ENCODE measurements around the gene N4BP2. TPM values are rescaled to one million over a fixed set of nuclear protein-coding genes. Genes with fewer than 3 reads are reported as not detected.
"Not testable (repeated sequence)": the region's sequence is repeated elsewhere in the genome, so short reads cannot be mapped to it uniquely, and the experiment has no call there.

Gene N4BP2
- total RNA-seq, 1 experiment from 2014 or later = 5.3 TPM

DNA sequence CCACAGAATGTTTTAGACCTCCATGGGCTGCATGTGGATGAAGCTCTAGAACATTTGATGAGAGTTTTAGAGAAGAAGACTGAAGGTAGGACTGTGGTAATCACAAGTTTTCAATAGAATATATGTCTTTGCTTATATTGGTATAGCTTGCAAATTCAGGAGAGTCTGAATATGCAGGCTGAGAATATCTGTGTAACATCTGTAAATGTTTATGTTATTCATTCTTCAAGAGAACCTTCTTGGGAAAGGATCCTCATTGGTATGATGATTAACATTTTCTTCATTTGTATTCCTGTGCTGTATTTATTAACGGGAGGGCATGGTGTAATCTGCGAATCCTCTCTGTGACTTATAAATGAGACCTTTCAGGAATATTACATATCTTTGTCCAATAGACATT lies 88.1 kb downstream of the N4BP2 start:
- no peaks in the 10 kb centered on the region for H3K4me1 Mint-ChIP-seq (ENCODE audit: low read depth, unreplicated experiment)
- no peak overlapping the region for H3K27ac Mint-ChIP-seq (ENCODE audit: unreplicated experiment)
- H3K4me3 Mint-ChIP-seq (ENCODE audit: low read depth, unreplicated experiment) = no peak overlapping the region
- BruUV-seq (replicated peaks) = no TSS peak
- no peaks in the 10 kb centered on the region for H3K9me3 Mint-ChIP-seq (ENCODE audit: low read depth, unreplicated experiment)
- TF ChIP-seq, protein P1, sequence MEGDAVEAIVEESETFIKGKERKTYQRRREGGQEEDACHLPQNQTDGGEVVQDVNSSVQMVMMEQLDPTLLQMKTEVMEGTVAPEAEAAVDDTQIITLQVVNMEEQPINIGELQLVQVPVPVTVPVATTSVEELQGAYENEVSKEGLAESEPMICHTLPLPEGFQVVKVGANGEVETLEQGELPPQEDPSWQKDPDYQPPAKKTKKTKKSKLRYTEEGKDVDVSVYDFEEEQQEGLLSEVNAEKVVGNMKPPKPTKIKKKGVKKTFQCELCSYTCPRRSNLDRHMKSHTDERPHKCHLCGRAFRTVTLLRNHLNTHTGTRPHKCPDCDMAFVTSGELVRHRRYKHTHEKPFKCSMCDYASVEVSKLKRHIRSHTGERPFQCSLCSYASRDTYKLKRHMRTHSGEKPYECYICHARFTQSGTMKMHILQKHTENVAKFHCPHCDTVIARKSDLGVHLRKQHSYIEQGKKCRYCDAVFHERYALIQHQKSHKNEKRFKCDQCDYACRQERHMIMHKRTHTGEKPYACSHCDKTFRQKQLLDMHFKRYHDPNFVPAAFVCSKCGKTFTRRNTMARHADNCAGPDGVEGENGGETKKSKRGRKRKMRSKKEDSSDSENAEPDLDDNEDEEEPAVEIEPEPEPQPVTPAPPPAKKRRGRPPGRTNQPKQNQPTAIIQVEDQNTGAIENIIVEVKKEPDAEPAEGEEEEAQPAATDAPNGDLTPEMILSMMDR (IDR thresholded peaks at IDR 0.05; ENCODE audit: unreplicated experiment) = no peak
- CTCF ChIA-PET = no interaction called here
- no peaks in the 10 kb centered on the region for H3K27me3 Mint-ChIP-seq (ENCODE audit: unreplicated experiment)
- peaks cover 5% of the 10 kb centered on the region for H3K36me3 Mint-ChIP-seq (ENCODE audit: insufficient read depth, unreplicated experiment)
- intact Hi-C loops (cut with micrococcal nuclease; ENCODE audit: unreplicated experiment) = no loop called here
- no peak for DNase-seq

DNA sequence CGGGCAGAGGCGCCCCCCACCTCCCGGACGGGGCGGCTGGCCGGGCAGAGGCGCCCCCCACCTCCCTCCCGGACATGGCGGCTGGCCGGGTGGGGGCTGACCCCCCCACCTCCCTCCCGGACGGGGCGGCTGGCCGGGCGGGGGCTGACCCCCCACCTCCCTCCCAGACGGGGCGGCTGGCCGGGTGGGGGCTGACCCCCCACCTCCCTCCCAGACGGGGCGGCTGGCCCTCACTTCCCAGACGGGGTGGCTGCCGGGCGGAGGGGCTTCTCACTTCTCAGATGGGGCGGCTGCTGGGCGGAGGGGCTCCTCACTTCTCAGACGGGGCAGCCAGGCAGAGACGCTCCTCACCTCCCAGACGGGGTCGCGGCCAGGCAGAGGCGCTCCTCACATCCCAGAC lies 90.8 kb downstream of the N4BP2 start:
- H3K9me3 Mint-ChIP-seq (ENCODE audit: low read depth, unreplicated experiment); intact Hi-C loops (cut with micrococcal nuclease; ENCODE audit: unreplicated experiment); H3K36me3 Mint-ChIP-seq (ENCODE audit: insufficient read depth, unreplicated experiment); H3K27me3 Mint-ChIP-seq (ENCODE audit: unreplicated experiment); BruUV-seq (replicated peaks); H3K4me3 Mint-ChIP-seq (ENCODE audit: low read depth, unreplicated experiment); CTCF ChIA-PET; H3K4me1 Mint-ChIP-seq (ENCODE audit: low read depth, unreplicated experiment); DNase-seq; H3K27ac Mint-ChIP-seq (ENCODE audit: unreplicated experiment): not testable (repeated sequence)

DNA sequence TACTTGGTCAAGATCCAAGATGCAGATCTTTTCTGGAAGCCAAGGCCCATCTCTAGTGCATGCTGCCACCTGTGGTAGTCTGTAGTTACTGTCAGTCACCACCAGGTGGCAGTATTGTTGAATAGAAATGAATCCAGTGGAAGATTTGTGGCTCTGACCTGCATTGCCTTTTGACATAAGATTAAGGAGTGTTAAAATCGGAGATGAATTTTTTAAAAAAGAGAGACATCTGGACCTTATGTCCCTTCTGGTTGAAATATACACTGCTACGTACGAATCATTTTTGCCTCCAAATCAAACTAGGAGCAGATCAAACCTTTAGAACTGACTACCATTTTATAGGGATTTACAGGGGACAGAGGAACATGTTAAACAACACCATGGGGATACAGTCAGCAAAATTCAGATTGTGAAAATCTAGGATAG lies 93.3 kb downstream of the N4BP2 start:
- DNase-seq = peak; percentile 57
- intact Hi-C loops (cut with micrococcal nuclease; ENCODE audit: unreplicated experiment) = loop anchor here (1.0 kb wide), 1 partner anchor 159 kb away; no protein-coding TSS in a partner anchor
- no peak overlapping the region for H3K4me3 Mint-ChIP-seq (ENCODE audit: low read depth, unreplicated experiment)
- H3K4me1 Mint-ChIP-seq (ENCODE audit: low read depth, unreplicated experiment) = no peaks in the 10 kb centered on the region
- CTCF ChIA-PET = interaction anchor here (0.6 to 0.7 kb wide), 4 partner anchors 59 to 175 kb away, joined by 3 to 8 read pairs (median 3); no protein-coding TSS in a partner anchor
- H3K36me3 Mint-ChIP-seq (ENCODE audit: insufficient read depth, unreplicated experiment) = no peaks in the 10 kb centered on the region
- H3K9me3 Mint-ChIP-seq (ENCODE audit: low read depth, unreplicated experiment) = no peaks in the 10 kb centered on the region
- BruUV-seq (replicated peaks) = no TSS peak
- no peak overlapping the region for H3K27ac Mint-ChIP-seq (ENCODE audit: unreplicated experiment)
- TF ChIP-seq, protein P1 (IDR thresholded peaks at IDR 0.05; ENCODE audit: unreplicated experiment) = peak; percentile 72
- H3K27me3 Mint-ChIP-seq (ENCODE audit: unreplicated experiment) = no peaks in the 10 kb centered on the region

DNA sequence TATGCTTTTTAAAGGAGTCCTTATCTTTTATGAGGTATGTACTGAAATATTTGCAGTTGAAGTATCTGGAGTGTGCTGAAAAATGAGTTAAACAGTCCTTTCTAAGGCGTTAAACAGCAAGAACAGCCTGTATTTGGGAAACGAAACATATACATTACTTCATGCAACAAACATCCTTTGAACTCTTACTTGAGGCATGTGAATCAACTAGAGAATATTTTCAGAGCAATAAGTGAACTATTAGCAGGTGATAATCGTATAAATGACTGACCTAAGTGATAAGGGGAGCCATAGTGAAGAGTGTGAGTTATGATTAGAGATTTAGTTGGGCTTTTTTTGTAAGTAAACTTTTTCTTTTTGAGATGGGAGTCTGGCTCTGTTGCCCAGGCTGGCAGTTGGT lies 94.3 kb downstream of the N4BP2 start:
- H3K27ac Mint-ChIP-seq (ENCODE audit: unreplicated experiment) = no peak overlapping the region
- no peaks in the 10 kb centered on the region for H3K4me1 Mint-ChIP-seq (ENCODE audit: low read depth, unreplicated experiment)
- intact Hi-C loops (cut with micrococcal nuclease; ENCODE audit: unreplicated experiment) = loop anchor here (1.0 kb wide), 1 partner anchor 158 kb away; no protein-coding TSS in a partner anchor
- H3K9me3 Mint-ChIP-seq (ENCODE audit: low read depth, unreplicated experiment) = no peaks in the 10 kb centered on the region
- no peak overlapping the region for H3K4me3 Mint-ChIP-seq (ENCODE audit: low read depth, unreplicated experiment)
- TF ChIP-seq, protein P1 (IDR thresholded peaks at IDR 0.05; ENCODE audit: unreplicated experiment) = no peak
- H3K36me3 Mint-ChIP-seq (ENCODE audit: insufficient read depth, unreplicated experiment) = no peaks in the 10 kb centered on the region
- DNase-seq = no peak
- CTCF ChIA-PET = no interaction called here
- no TSS peak for BruUV-seq (replicated peaks)
- no peaks in the 10 kb centered on the region for H3K27me3 Mint-ChIP-seq (ENCODE audit: unreplicated experiment)

DNA sequence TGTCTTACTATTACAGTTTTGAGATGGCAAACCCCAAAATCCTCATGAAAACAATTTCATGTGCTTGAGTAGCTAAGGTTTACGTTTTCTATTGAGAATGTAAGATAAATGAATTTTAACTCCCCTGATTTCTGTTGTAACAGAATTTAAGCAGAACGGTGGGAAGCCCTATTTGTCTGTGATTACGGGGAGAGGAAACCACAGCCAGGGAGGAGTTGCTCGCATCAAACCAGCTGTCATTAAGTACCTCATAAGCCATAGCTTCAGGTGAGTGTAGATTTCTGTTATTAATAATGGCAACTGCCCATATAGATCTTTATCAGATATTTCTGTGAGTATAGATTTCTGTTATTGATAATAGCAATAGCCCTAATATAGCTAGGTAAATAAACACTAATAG lies 96.0 kb downstream of the N4BP2 start:
- TF ChIP-seq, protein P1 (IDR thresholded peaks at IDR 0.05; ENCODE audit: unreplicated experiment) = no peak
- CTCF ChIA-PET = no interaction called here
- no peaks in the 10 kb centered on the region for H3K36me3 Mint-ChIP-seq (ENCODE audit: insufficient read depth, unreplicated experiment)
- no peaks in the 10 kb centered on the region for H3K4me1 Mint-ChIP-seq (ENCODE audit: low read depth, unreplicated experiment)
- BruUV-seq (replicated peaks) = no TSS peak
- H3K27ac Mint-ChIP-seq (ENCODE audit: unreplicated experiment) = no peak overlapping the region
- DNase-seq = no peak
- H3K27me3 Mint-ChIP-seq (ENCODE audit: unreplicated experiment) = no peaks in the 10 kb centered on the region
- no peak overlapping the region for H3K4me3 Mint-ChIP-seq (ENCODE audit: low read depth, unreplicated experiment)
- intact Hi-C loops (cut with micrococcal nuclease; ENCODE audit: unreplicated experiment) = no loop called here
- no peaks in the 10 kb centered on the region for H3K9me3 Mint-ChIP-seq (ENCODE audit: low read depth, unreplicated experiment)
